Left cardiac atrium (tissue), 4 donors: ENCODE results near the gene UBE2D2. TPM values are rescaled to one million over a fixed set of nuclear protein-coding genes. Genes with fewer than 3 reads are reported as not detected.

Experiments used
- ATAC-seq, 2 donors: fragments of 200-7000 bp; cut with Tn5 transposase; one replicate each; pipeline ENCODE4 v1.9.1; 2020; ENCODE audit warnings: mild to moderate bottlenecking in 2 of 2, moderate library complexity in 2 of 2
- DNase-seq: peaks from one replicate; pipeline ENCODE4 v3.0.0-alpha.2; 2020
- intact Hi-C, 2 donors: fragments of 100-400 bp; cut with DNase I; formaldehyde crosslinking; loops; one replicate each; pipeline versions ENCODE4 v1.14.1 to v1.15.1; 2022 to 2023
- total RNA-seq, 2 donors: library from RNA; stranded (reverse); fragmentation: NEBNext Ultra II Directional; extraction: Animal tissue kit (Norgen Biotek cat#: 25700); gene quantifications; one replicate each; pipeline ENCODE4 v1.2.1, GENCODE V29; 2021
- donor health status: DM: no; HTN: yes; CAD: no.
- donor health status: DM: no; HTN: yes; CAD: no; lungs with severe emphysema.
- donor health status: DM: yes; HTN: yes; CAD: no.
- donor health status: Dilated cardiomyopathy.

Gene UBE2D2
- total RNA-seq, 2 donors from 2014 or later, result 91.3 to 133 TPM

DNA sequence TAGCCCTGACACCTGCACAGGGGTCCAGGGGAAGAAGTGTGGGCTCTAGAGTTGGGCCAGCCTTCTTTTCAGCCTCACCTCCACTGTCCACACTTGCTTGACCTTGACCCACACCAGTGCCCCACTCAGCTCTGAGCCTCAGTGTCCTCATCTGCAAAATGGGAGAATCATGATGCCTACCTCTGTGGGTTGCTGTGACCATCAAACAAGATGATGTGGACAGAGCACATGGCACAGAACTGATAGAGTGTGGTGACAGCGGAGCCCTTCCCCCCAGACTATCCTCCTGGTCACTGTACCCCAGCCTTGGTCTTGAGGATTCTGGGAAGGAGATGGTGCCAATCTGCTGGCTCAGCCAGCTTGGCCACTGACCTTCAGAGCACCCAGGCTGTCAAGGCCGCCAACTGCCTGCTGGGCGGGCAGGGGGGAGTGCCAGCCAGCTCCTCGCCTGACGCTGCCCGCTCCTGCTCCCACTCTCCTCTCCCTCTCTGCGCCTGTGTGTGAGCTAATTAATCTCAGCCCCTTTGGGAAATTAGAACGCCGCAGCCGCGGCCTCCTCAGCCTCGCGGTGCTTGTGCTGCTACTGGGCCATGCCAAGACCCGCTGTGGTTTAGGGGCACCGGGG, 103.7 kb downstream of the UBE2D2 start:
- ATAC-seq (peak; percentile 3 to 4), DNase-seq (no peak)
- intact Hi-C loops, result no loop called here

DNA sequence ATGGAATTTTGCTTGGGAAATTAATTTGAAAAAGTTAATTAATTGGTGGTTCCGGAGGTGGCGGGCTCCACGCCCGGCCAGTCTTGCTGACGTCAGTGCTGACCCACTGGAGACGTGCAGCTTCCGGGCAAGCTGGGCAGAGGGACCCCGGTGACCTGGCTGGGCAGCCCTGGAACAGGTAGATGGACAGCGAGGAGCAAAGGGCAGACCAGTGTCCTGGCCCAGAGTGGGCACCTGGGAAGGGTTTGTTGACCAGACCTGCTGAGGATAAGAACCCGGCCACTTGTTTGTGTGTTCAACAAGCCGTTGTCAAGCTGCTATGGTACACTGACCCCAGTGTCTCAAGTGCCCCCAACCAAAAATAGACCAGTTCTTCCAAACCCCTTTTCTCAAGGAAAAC, 104.5 kb downstream of the UBE2D2 start:
- intact Hi-C loops, result no loop called here
- DNase-seq, result no peak
- no peak for ATAC-seq

DNA sequence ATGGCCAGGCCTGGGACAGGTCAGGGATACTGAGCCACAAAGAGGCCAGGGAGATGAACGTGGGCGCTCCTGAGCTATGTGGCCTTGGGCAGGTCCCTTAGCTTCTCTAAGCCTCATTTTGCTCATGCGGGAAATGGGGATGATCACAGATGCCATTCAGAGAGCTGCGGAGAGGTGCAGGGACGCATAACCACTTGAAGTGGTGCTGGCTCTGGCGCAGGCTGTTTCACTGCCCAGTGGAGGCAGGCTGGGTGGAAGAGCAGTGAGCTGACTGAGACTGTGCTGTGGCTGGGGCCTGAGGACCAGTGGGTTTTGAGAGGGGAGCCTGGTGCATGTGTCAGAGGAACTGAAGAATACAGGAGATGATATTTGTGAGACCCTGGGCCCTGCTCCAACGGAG, 105.4 kb downstream of the UBE2D2 start:
- DNase-seq (no peak), ATAC-seq (no peak)
- intact Hi-C loops, result no loop called here

DNA sequence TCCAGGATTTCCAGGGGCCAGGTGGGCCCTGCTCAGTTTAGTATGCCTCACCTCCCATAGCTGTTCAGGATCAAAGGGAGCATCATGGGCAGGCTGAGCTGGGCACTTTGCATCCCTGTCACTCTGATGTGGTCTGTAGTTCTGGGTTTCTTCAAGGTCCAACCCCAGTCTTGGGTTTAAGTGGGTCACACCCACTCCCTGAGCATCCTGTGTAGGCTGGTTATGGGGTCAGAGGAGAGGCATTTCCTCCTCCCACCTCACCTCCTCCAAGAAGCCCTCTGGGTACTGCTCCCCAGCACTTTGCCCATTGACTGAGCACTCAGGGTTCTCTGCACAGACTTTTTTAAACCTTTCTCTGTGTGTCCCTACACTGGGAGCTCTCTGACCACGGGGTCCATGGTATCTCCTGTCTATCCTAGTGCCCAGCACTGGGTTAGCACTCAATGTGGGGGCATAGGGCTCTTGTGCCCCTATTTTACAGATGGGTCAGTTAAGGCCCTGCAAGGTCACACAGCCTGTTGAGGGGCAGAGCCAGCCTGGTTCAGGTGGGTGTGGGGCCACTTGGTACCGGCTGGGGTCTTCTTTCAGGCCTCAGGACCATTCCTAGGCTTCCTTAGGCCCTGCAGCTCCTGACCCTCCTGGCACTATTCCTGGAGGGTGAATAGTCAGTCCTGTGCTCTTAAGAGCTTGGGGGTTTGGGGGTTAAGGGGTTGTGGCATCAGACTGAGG, 106.0 kb downstream of the UBE2D2 start:
- intact Hi-C loops, result no loop called here
- DNase-seq (no peak), ATAC-seq (no peak)

DNA sequence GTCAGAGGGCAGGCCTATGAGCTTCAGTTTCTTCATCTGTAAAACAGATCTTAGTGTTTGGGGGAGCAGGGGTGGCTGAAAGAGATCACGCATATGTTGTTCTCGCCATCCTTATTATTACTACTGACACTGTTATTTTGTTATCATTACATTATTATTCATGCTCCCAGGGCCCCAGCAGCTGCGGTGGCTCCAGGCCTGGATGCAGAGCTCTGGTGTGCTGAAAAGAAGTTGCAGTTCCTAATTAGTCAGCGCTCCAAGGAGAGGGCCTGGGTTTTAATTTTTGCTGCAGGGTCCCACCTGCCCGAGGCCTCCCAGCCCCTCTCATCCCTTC, 106.6 kb downstream of the UBE2D2 start:
- ATAC-seq, result no peak
- intact Hi-C loops, result no loop called here
- no peak for DNase-seq

DNA sequence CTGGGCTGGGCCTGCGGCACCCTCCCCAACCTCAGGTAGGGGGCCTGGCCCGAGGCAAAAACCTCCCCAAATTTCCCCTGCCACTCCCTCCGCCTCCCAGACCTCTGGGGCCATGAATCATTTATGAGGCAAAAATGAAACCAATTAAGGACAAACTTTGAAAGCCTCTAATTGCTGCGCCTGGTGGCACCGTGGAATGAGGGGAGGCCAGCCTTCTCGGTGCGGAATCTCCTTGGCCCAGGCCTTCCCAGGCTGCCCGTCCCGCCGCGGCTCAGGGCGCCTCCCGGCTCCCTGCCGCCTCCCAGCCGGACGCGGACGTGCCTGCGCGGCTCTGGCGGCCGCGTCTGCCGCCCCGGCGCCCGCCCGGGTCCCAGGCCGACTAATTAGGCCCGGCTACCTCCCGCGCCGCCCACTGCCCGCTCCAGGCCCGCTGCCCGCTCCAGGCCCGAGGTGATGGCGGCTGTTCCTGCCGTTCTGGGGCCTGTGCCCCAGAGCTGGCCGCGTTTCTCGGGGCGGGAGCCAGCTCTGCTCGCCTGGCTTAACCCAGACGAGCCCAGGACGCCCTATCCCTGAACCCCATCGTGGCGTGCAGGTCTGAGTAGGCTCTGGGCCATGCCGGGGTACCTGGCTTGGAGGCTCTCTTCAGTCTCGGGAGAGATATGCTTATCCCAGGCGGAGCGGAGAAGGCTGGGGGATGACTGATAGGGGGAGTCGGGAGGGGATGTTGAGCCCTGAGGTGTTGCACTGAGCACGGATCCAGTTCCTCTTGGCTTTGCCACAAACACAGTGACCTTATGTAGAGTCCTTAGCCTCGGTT, 107.1 kb downstream of the UBE2D2 start:
- intact Hi-C loops, result no loop called here
- peak; percentile 32 to 39 for ATAC-seq
- no peak for DNase-seq

DNA sequence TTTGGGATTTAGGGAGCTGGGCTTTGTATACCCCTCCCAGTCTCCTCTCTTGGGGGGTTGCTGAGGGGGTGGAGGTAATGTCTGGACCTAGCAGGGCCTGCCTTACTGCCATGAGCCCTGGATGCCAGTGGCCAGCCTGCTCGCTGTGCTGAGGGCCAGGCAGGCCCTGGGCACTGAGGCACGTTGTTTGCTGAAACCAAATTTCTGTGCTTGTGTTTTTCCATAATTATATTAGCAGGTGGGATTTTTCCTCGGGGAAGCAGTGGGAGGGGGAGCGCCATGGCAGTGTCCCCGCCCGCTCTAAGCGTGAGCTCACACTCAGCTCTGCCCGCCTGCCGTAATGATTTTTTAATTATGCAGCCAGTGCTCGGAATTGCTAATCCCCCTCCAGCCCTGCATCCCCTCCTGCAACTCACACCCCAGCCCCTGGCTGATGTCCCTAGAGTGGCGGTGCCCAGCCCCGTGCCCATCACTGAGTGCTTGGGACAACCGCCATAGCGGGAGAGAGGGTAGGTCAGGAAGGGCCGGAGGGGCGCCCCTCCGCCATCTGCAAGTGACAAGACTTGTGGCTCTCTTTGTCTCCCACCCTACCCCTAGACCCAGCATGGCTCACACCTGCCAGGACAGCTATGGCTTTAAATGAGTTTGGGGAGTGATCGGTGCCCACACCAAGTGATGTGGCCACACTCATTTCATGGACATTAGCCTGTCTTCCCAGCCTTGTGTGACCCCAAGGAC, 108.0 kb downstream of the UBE2D2 start:
- intact Hi-C loops, result no loop called here
- DNase-seq (no peak), ATAC-seq (no peak)

DNA sequence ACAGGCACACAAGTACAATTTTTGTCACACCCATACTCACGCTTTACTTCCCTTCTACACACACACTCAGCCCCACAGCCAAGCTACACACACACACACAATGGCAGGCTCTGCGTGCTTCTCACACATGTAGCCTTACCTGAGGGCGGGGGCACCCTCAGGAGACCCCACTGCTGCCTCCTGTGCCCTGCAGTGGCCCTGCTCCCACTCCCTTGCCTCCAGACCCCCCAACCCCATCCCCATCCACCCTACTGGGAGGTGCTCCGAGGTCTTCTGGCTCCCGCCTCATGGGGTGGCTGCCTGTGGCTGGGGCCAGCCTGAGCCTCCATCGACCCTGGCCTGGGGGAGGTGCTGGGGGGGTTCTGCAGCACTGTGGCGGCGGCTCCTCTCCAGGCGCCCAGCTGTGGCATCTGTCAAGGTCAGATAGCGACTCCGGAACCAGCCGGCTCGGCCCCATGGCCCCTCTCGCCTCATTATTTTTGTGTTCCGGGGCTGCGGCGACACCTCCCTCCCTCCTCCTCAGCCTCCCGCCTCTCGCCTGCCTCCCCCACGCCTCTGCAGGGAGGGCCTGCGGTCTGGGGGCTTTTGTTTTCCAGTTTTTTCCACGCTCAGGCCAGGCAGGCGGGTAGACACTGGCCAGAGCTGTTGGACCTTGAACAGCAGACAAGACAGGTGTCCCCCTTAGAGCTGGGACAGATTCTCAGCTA, 108.7 kb downstream of the UBE2D2 start:
- DNase-seq, result no peak
- intact Hi-C loops, result no loop called here
- ATAC-seq, result peak; percentile 11 to 43

DNA sequence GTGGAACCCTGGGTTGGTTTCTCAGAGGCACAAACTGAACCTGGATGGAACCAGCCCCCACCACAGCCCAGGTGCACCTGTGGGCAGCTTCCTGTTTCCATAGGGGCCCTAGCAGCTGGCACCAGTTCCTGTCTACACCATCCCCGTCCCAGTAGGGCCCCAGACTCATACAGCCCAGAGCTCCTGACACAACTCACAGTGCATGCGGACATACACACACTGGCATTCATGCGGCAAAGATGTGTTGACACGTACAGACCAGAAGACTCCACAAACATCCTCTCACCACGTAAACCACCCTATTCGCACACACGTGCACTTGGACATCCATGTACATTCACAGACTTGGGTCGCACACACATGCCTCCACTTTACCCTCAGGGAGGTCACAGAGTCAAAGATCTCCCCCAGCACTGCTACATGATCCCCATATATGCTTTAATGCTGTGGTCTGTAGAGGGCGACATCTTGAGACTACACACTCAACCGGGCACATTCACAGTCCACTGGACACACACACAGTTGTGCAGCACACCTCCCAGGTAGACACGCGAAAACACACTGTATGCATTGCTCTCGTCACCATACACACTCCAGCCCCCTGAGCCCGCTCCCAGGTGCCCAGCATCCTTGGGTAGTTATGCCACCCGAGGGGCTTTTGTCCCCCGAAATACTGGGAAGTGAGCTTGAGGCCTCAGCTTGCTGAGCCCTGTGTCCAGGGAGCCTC, 109.4 kb downstream of the UBE2D2 start:
- intact Hi-C loops, result no loop called here
- ATAC-seq, result no peak

DNA sequence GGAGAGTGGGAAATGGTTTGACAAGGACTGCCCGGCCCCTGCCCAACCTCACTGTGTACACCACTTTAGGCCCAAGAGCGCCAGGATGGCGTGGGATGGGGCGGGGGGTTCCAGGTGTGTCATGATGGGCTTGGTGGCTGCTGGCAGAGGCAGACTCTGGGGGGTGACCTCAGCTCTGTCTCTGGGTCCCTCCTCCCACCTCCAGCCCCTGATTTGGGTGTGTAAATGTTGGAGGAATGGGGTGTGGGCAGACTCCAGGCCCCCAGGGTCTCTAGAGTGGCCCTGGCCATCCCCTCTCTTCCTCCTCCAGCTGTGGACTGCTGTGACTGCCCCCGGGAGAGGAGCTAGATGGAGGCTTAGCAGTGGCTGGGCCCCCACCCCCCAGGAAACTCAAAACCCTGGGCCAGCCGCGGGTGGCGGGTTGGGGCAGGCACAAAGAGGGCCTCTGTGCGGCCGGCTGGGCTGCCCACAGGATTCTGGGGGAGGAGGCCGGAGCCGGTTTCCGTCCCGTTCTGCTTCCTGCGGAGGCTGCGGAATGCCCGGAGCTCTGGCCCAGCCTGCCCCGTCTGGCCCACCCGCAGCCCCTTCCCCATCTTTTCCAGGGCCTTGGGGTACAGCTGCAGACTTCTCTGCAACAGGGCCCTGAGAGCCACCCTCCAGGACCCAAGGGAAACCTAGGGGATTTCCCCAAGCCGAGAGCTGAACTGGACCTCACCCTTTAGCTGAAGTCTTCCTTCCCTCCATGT, 110.1 kb downstream of the UBE2D2 start:
- DNase-seq, result peak; percentile 66
- peak in 1 of 2 donors; percentile 19 for ATAC-seq
- intact Hi-C loops, result no loop called here

More for the DNA sequence above, 109.4 kb downstream of the UBE2D2 start:
- DNase-seq, result no peak

DNA sequence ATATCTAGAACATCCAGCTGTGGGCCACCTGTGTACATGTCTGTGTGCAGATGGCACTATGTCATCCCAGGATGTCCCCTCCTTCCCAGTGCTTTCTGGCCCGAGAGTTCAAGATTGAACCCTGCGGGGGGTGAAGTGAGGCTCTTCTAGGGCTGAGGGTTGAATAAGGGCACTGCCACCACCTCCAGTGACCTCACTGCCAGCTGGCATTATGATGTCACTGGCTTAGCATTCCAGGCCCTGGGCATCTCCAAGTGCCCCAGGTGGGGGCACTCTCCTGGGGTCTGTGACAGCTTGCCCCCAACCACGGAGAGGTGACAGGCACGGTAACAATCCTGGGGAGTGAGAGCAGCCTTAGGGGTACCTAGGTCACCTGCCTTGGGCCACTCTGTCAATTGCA, 114.1 kb downstream of the UBE2D2 start:
- DNase-seq (no peak), ATAC-seq (no peak)
- intact Hi-C loops, result no loop called here

DNA sequence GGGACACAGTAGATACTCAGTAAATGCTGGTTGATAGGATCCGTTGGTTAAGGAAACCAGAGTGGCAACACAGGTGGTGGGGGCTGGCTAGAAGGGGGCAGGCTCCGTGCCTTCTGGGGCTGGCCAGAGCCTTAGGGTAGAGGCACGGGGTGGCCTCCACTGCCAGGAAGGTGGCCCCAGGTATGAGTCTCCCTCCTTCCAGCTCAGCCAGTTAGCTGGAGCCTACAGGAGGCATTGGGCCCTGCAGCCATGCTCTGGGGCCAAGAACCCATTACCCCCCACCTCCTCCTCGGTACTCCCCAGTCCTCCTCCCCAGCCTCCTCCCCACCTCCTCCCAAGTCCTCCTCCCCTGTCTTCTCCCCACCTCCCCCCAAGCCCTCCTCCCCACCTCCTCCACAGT, 114.7 kb downstream of the UBE2D2 start:
- intact Hi-C loops, result no loop called here
- DNase-seq, result no peak
- ATAC-seq, result no peak

DNA sequence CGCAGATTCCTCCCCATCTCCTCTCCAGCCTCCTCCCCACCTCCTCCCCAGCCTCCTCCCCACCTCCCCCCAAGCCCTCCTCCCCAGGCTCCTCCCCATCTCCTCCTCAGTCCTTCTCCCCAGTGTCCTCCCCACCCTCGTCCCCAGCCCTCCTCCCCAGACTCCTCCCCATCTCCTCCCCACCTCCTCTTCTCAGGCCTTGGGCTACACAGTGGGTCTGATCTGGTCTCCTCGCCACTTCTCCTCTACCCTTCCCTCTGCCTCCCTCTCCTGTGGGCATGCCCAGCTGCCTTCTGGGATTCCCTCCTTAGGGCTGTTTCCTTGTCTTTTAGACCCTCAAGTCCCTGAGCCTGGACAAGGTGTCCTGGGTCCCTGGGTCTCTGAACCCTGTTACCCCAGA, 115.3 kb downstream of the UBE2D2 start:
- DNase-seq (no peak), ATAC-seq (no peak)
- intact Hi-C loops, result no loop called here

DNA sequence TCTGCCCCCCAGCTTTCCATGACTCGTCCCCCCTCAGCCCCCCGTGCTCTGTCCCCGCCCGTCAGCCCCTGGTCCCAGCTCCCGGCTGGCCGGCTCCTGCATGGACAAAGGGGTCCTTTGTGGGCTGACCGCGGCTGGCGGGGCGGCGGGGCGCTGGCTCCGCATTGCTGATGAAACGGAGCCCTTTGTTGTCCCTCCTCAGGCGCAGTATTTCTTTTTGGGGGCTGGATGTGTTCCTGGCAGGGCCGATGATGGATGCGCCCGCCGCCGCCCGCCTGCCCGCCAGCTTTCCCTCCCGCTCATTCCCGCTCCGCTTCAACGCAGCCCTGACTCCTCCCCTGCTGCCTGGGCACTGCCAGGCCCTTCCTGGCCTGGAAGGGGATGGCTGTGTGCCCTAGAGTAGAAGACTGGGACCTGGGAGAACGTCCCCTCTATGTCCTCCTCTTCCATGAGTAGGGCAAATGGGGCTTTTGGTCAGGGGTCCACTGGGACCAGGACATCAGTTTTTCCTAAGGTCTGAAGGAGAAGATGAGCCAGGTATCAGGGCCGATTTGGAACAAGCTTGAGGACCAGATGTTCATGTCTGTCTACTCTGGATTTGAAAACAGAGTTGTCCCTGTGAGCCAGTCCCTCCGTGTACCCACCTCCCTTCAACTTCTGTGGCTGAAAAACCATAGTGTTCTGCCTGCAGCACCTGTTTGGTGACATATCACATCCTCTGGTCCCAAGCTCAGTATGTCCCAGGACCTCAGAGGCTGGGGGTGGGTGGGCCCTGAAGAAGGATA, 116.0 kb downstream of the UBE2D2 start:
- intact Hi-C loops, result no loop called here
- ATAC-seq, result peak; percentile 22 to 53

More for the DNA sequence above, 116.0 kb downstream of the UBE2D2 start:
- DNase-seq, result no peak
